ENCODE measurements around the gene HK1.

GRCh38 chr10:69394020-69394419 lies 115.7 kb downstream of the HK1 start:
- TF ChIP-seq CTCF (IDR thresholded peaks at IDR 0.05) (no peak), POLR2A (IDR thresholded peaks at IDR 0.05) (no peak)

Data from gastroesophageal sphincter (tissue), 3 donors.